ENCODE data around the gene ECI2. TPM values are rescaled to one million over a fixed set of nuclear protein-coding genes. Genes with fewer than 3 reads are reported as not detected.

ECI2 gene
- total RNA-seq, 1 donor from 2014 or later = 84.7 TPM

- Histone ChIP-seq H3K4me3 (no peak overlapping the region), H3K27ac (no peak overlapping the region), H3K4me1 (no peaks in the 10 kb centered on the region), H3K36me3 (no peaks in the 10 kb centered on the region), H3K9me3 (no peaks in the 10 kb centered on the region), H3K27me3 (no peaks in the 10 kb centered on the region)
- TF ChIP-seq, protein P1, sequence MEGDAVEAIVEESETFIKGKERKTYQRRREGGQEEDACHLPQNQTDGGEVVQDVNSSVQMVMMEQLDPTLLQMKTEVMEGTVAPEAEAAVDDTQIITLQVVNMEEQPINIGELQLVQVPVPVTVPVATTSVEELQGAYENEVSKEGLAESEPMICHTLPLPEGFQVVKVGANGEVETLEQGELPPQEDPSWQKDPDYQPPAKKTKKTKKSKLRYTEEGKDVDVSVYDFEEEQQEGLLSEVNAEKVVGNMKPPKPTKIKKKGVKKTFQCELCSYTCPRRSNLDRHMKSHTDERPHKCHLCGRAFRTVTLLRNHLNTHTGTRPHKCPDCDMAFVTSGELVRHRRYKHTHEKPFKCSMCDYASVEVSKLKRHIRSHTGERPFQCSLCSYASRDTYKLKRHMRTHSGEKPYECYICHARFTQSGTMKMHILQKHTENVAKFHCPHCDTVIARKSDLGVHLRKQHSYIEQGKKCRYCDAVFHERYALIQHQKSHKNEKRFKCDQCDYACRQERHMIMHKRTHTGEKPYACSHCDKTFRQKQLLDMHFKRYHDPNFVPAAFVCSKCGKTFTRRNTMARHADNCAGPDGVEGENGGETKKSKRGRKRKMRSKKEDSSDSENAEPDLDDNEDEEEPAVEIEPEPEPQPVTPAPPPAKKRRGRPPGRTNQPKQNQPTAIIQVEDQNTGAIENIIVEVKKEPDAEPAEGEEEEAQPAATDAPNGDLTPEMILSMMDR (IDR thresholded peaks at IDR 0.05) = no peak
- intact Hi-C loops (cut with DNase I) = no loop called here
- DNase-seq (ENCODE audit: low spot score in 2 of 2) = no peak
Observed at GRCh38 chr6:4085332-4085700, 50.1 kb downstream of the ECI2 start.

GRCh38 chr6:4084444-4085331 lies 50.7 kb downstream of the ECI2 start:
- DNase-seq (ENCODE audit: low spot score in 2 of 2) = no peak
- no peaks in the 10 kb centered on the region for H3K36me3 ChIP-seq
- H3K9me3 ChIP-seq = no peaks in the 10 kb centered on the region
- intact Hi-C loops (cut with DNase I) = no loop called here
- TF ChIP-seq, protein P1 (IDR thresholded peaks at IDR 0.05) = no peak
- no peaks in the 10 kb centered on the region for H3K27me3 ChIP-seq
- H3K27ac ChIP-seq = no peak overlapping the region
- no peak overlapping the region for H3K4me3 ChIP-seq
- H3K4me1 ChIP-seq = no peaks in the 10 kb centered on the region

GRCh38 chr6:4078691-4079471 lies 56.5 kb downstream of the ECI2 start, which contains the start of gene FAM217A:
TSS of gene FAM217A (minus strand) at chr6:4079137. CDS start at chr6:4077414, 1,723 bp downstream.
- Histone ChIP-seq H3K4me1 (no peaks in the 10 kb centered on the region), H3K27me3 (peaks cover 5% of the 10 kb centered on the region), H3K27ac (no peak within 1 kb of the TSS), H3K4me3 (no peak within 1 kb of the TSS), H3K9me3 (no peaks in the 10 kb centered on the region), H3K36me3 (no peaks in the 10 kb centered on the region)
- no peak for DNase-seq (ENCODE audit: low spot score in 2 of 2)
- TF ChIP-seq, protein P1 (IDR thresholded peaks at IDR 0.05) = no peak
- intact Hi-C loops (cut with DNase I) = no loop called here

GRCh38 chr6:4074478-4075235 lies 60.7 kb downstream of the ECI2 start:
- no peak overlapping the region for H3K27ac ChIP-seq
- intact Hi-C loops (cut with DNase I) = no loop called here
- H3K4me3 ChIP-seq = no peak overlapping the region

GRCh38 chr6:4071330-4071729 lies 64.0 kb downstream of the ECI2 start:
- Histone ChIP-seq H3K9me3 (no peaks in the 10 kb centered on the region), H3K27me3 (no peaks in the 10 kb centered on the region), H3K36me3 (no peaks in the 10 kb centered on the region), H3K4me3 (no peak overlapping the region), H3K4me1 (no peaks in the 10 kb centered on the region), H3K27ac (no peak overlapping the region)
- TF ChIP-seq, protein P1 (IDR thresholded peaks at IDR 0.05) = no peak
- DNase-seq (ENCODE audit: low spot score in 2 of 2) = no peak
- intact Hi-C loops (cut with DNase I) = no loop called here

More at GRCh38 chr6:4074478-4075235, 60.7 kb downstream of the ECI2 start:
- H3K4me1 ChIP-seq = no peaks in the 10 kb centered on the region
- no peaks in the 10 kb centered on the region for H3K9me3 ChIP-seq
- H3K27me3 ChIP-seq = peaks cover 5% of the 10 kb centered on the region
- no peak for DNase-seq (ENCODE audit: low spot score in 2 of 2)
- H3K36me3 ChIP-seq = no peaks in the 10 kb centered on the region
- TF ChIP-seq, protein P1 (IDR thresholded peaks at IDR 0.05) = no peak
